H7 (cell line): Measurements from ENCODE around the gene CACNA1E. TPM values are rescaled to one million over a fixed set of nuclear protein-coding genes. Genes with fewer than 3 reads are reported as not detected.

ENCODE experiments used
- DNase-seq: peaks from one replicate; pipeline ENCODE4 v3.0.0; 2012
- H3K27me3 ChIP-seq: 2 replicates; pipeline ENCODE4 v1.6.0; 2011; ENCODE audit warnings: mild to moderate bottlenecking, low read length; ENCODE audit not compliant: control insufficient read depth, insufficient read depth
- H3K36me3 ChIP-seq: replicated peaks from 2 replicates; pipeline ENCODE4 v1.5.1; 2011; ENCODE audit warnings: low read length; ENCODE audit not compliant: control insufficient read depth, insufficient read depth
- H3K4me3 ChIP-seq: 2 replicates; pipeline ENCODE4 v1.5.1; 2011; ENCODE audit warnings: low read depth, mild to moderate bottlenecking, control low read depth, low read length, moderate library complexity; ENCODE audit not compliant: insufficient read depth
- total RNA-seq: library from RNA; depleted of rRNA; stranded (reverse); fragments of >200 nt; shearing (Covaris generic); gene quantifications from 2 replicates; pipeline ENCODE4 v1.2.3, GENCODE V29; 2014

CACNA1E gene
- total RNA-seq, 1 experiment from 2014 or later: 4.1 TPM

DNA sequence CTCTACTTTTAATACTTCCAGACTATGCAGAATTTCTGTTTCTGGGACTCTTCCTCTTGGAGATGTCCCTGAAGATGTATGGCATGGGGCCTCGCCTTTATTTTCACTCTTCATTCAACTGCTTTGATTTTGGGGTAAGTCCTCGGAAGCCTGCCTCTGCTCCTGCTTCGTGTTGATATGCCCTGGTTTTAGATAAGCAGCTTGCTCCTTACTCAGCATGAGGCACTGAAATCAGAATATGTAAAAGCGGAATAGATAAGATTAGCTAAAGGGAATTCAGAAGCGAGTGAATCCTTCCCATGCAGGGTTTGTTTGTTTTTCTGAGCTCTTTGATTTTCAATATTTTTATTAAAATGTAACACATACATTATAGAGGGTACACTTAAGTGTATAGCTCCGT, 234.7 kb downstream of the CACNA1E start:
- no peak for DNase-seq
- H3K36me3 ChIP-seq: no peaks in the 10 kb centered on the region
- no peak overlapping the region for H3K4me3 ChIP-seq
- no peaks in the 10 kb centered on the region; the same call in 1 of the 2 replicates for H3K27me3 ChIP-seq

- Histone ChIP-seq H3K27me3 (no peaks in the 10 kb centered on the region), H3K36me3 (no peaks in the 10 kb centered on the region), H3K4me3 (no peak overlapping the region)
- DNase-seq: no peak
Observed at GRCh38 chr1:181726320-181727012, 243.1 kb downstream of the CACNA1E start.

DNA sequence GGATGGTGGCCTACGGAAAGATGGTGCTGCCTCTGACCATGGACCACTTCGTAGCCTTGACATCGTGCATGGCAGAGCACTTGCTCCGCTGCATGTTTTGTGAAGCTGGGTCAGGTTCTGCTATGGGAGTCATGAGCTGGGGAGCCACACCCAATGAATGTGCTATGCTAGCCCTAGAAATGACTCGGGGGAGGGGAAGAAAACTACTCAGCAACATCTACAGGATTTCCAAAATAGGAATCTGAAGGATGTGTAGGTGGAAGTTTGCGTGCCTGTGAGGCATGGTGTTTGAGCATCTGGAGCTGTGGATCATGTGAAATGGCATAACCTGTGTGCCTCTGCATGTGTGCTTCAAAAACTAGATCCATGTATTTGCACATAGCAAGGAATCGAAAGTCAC, 247.3 kb downstream of the CACNA1E start:
- no peaks in the 10 kb centered on the region for H3K36me3 ChIP-seq
- no peak for DNase-seq

DNA sequence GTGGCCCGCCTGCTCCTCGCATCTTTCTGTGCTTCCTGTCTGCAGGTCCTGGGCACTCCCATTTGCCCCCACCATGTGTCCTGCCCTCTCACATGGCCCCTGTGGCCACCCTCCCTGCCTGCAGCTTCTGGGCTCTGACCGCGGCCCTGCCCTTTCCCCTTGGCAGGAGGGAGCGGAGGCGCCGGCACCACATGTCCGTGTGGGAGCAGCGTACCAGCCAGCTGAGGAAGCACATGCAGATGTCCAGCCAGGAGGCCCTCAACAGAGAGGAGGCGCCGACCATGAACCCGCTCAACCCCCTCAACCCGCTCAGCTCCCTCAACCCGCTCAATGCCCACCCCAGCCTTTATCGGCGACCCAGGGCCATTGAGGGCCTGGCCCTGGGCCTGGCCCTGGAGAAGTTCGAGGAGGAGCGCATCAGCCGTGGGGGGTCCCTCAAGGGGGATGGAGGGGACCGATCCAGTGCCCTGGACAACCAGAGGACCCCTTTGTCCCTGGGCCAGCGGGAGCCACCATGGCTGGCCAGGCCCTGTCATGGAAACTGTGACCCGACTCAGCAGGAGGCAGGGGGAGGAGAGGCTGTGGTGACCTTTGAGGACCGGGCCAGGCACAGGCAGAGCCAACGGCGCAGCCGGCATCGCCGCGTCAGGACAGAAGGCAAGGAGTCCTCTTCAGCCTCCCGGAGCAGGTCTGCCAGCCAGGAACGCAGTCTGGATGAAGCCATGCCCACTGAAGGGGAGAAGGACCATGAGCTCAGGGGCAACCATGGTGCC, 249.1 kb downstream of the CACNA1E start:
- Histone ChIP-seq H3K36me3 (no peaks in the 10 kb centered on the region), H3K4me3 (no peak overlapping the region), H3K27me3 (no peaks in the 10 kb centered on the region)
- DNase-seq: no peak

More for the DNA sequence above, 247.3 kb downstream of the CACNA1E start:
- Histone ChIP-seq H3K27me3 (no peaks in the 10 kb centered on the region), H3K4me3 (no peak overlapping the region)

DNA sequence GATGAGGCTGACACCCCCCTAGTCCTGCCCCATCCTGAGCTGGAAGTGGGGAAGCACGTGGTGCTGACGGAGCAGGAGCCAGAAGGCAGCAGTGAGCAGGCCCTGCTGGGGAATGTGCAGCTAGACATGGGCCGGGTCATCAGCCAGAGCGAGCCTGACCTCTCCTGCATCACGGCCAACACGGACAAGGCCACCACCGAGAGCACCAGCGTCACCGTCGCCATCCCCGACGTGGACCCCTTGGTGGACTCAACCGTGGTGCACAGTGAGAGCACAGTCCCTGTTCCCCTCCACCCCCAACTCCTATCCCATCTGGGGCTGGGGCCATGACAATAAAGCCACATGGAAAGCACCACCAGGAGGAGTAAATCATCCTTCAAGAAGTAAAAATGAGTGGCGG, 250.2 kb downstream of the CACNA1E start:
- H3K27me3 ChIP-seq: no peaks in the 10 kb centered on the region
- DNase-seq: no peak
- H3K36me3 ChIP-seq: no peaks in the 10 kb centered on the region
- no peak overlapping the region for H3K4me3 ChIP-seq

GRCh38 chr1:181737056-181737455, 253.7 kb downstream of the CACNA1E start:
- no peaks in the 10 kb centered on the region for H3K36me3 ChIP-seq
- H3K4me3 ChIP-seq: no peak overlapping the region
- no peaks in the 10 kb centered on the region for H3K27me3 ChIP-seq
- DNase-seq: peak; percentile 75

DNA sequence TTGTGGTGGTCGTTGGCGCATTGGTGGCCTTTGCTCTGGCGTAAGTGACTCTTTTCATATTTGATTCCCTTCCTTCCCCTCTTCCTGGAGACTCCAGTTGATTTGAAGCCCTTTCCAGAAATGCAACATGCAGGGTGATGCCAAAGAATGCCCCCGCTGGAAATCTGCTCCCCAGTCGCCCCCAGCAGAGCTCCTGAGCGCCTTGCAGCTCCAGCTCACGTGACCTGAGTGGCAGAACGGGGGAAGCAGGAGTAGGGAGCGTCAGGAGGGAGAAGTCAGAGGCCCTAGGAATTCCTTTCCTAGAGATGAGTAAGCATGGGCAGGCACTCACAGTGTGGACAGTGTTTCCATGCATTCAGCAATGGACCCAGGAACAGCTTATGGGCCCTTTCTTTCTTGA, 255.9 kb downstream of the CACNA1E start:
- Histone ChIP-seq H3K27me3 (no peaks in the 10 kb centered on the region), H3K36me3 (no peaks in the 10 kb centered on the region), H3K4me3 (no peak overlapping the region)
- no peak for DNase-seq

GRCh38 chr1:181742426-181742825, 259.1 kb downstream of the CACNA1E start:
- H3K27me3 ChIP-seq: no peaks in the 10 kb centered on the region
- no peak overlapping the region for H3K4me3 ChIP-seq
- DNase-seq: no peak
- no peaks in the 10 kb centered on the region for H3K36me3 ChIP-seq

DNA sequence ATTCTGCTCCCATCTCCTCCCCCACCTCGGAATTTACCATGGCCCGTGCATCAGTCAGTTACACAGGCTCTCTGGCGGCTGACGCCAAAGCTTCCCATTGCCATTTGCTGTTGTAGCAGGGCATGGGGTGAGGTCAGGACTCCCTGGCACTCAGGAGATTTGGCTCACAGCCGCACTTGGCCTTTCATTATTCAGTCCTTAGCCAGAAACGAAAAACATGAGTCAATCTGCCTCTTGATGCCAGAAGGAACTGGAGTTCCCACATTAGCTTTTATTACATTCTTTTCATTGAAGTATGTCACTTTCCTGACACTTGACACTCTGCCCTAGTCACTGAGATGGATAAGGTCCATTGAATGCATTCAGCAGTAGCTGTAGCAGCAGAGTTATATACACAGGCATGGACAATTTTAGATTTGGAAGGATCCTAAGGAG, 260.6 kb downstream of the CACNA1E start:
- Histone ChIP-seq H3K4me3 (no peak overlapping the region), H3K36me3 (no peaks in the 10 kb centered on the region), H3K27me3 (no peaks in the 10 kb centered on the region)
- no peak for DNase-seq

- no peaks in the 10 kb centered on the region for H3K27me3 ChIP-seq
- H3K36me3 ChIP-seq: no peaks in the 10 kb centered on the region
- no peak overlapping the region for H3K4me3 ChIP-seq
- no peak for DNase-seq
Observed at GRCh38 chr1:181746224-181746623, 262.9 kb downstream of the CACNA1E start.

- Histone ChIP-seq H3K36me3 (no peaks in the 10 kb centered on the region), H3K27me3 (no peaks in the 10 kb centered on the region), H3K4me3 (no peak overlapping the region)
- DNase-seq: no peak
Observed at GRCh38 chr1:181748013-181748412, 264.7 kb downstream of the CACNA1E start.

GRCh38 chr1:181754103-181754502, 270.8 kb downstream of the CACNA1E start:
- H3K27me3 ChIP-seq: no peaks in the 10 kb centered on the region
- no peaks in the 10 kb centered on the region for H3K36me3 ChIP-seq
- DNase-seq: no peak
- H3K4me3 ChIP-seq: no peak overlapping the region

DNA sequence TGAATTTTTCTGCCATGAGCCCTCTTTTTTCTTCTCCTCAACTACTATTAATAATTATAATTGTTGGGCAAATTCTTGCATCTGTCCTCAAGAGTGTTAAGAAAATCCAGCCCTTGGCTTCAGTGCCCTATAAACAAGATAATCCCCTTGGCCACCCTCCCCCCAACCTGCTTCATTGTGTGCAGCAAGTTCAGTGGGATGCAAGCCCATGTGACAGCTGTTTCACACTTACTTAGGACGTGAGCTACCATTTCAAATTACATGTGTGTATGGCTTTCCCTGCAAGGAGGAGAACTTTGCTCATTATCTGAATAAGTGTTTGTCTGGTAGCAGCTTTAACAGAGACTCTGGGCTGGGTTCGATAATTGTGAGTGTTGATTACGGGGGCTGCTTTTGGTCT, 276.2 kb downstream of the CACNA1E start:
- no peak for DNase-seq
- Histone ChIP-seq H3K4me3 (no peak overlapping the region), H3K27me3 (no peaks in the 10 kb centered on the region), H3K36me3 (no peaks in the 10 kb centered on the region)

GRCh38 chr1:181763736-181764135, 280.4 kb downstream of the CACNA1E start:
- DNase-seq: no peak
- H3K36me3 ChIP-seq: no peaks in the 10 kb centered on the region
- no peak overlapping the region for H3K4me3 ChIP-seq
- H3K27me3 ChIP-seq: no peaks in the 10 kb centered on the region

DNA sequence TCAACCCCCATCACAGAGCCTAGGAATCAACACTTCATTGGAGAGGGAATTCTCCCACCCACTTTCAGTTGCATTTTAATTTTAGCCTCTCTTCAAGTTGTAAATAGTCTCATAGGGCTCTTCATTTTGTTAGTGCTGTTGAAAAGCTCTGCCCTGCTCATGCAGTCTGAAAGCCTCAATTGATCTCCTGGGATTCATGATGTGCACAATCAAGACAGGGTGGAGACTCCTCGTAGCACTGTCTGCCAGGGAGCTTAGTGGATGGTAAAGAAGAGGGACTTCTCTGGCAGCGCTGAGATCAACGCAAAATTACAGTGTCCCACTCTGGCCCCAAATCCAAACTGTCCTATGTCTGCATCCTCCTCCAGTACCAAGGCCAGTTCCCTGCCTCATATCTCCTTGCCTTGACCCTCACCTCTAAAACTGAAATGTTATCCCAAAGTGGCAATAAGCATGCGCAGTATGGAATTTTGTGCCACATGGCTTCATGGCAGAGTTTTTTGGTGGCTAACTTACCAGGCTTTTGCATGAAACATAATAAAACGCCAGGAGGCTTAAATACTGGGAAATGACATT, 282.2 kb downstream of the CACNA1E start:
- no peak for DNase-seq
- Histone ChIP-seq H3K27me3 (no peaks in the 10 kb centered on the region), H3K36me3 (no peaks in the 10 kb centered on the region), H3K4me3 (no peak overlapping the region)
